Gastrocnemius medialis (tissue), 4 donors: ENCODE measurements around the gene ABCF2. TPM values are rescaled to one million over a fixed set of nuclear protein-coding genes. Genes with fewer than 3 reads are reported as not detected.
A peak's percentile ranks its signal among the peaks of the same experiment; 100 is the strongest.

Experiments
- ATAC-seq, 2 donors: fragments of 150-250 bp; one replicate each; pipeline ENCODE4 v1.9.1; 2016
- DNase-seq, 2 donors: peaks; one replicate each; pipeline ENCODE4 v3.0.0-alpha.2; 2019
- H3K27ac ChIP-seq, 4 donors: fragments of 200-600 bp; sonication (generic); 1 replicate in 1 of 4; 2 replicates in 3 of 4; pipeline ENCODE4 v1.5.1; 2016 to 2018; ENCODE audit warnings: mild to moderate bottlenecking in 2 of 4, moderate library complexity in 1 of 4
- H3K27me3 ChIP-seq, 3 donors: fragments of 200-600 bp; sonication (generic) in 2 of 3; 1 replicate in 1 of 3; 2 replicates in 2 of 3; pipeline versions ENCODE4 v1.5.1 to v1.6.0; 2016 to 2019; ENCODE audit warnings: mild to moderate bottlenecking in 1 of 3, moderate library complexity in 1 of 3
- H3K36me3 ChIP-seq, 2 donors: fragments of 200-600 bp; sonication (generic) in 1 of 2; one replicate each; pipeline ENCODE4 v1.5.1; 2017 to 2018
- H3K4me1 ChIP-seq, 2 donors: fragments of 200-600 bp; sonication (generic) in 1 of 2; one replicate each; pipeline ENCODE4 v1.5.1; 2016 to 2017; ENCODE audit warnings: mild to moderate bottlenecking in 2 of 2
- H3K4me3 ChIP-seq, 4 donors: fragments of 200-600 bp; sonication (generic) in 3 of 4; 1 replicate in 1 of 4; 2 replicates in 3 of 4; pipeline ENCODE4 v1.5.1; 2016 to 2019; ENCODE audit warnings: mild to moderate bottlenecking in 2 of 4
- H3K9me3 ChIP-seq, 3 donors: fragments of 200-600 bp; sonication (generic) in 2 of 3; 1 replicate in 1 of 3; 2 replicates in 2 of 3; pipeline ENCODE4 v1.5.1; 2016 to 2019
- POLR2A ChIP-seq, 2 donors: fragments of 450-650 bp; IDR thresholded peaks; one replicate each; pipeline ENCODE4 v1.6.1; 2017; ENCODE audit warnings: antibody characterized with exemption in 2 of 2, mild to moderate bottlenecking in 2 of 2, moderate library complexity in 2 of 2
- in situ Hi-C, 4 donors: fragments of 200-750 bp; cut with MboI; loops; one replicate each; pipeline versions ENCODE4 v1.15.0 to v1.8.0; 2017; ENCODE audit warnings: low sequenced_read_pairs in 4 of 4
- intact Hi-C: fragments of 100-400 bp; cut with DNase I; formaldehyde crosslinking; loops from one replicate; pipeline ENCODE4 v1.15.1; 2023; ENCODE audit warnings: low total_unique reads
- total RNA-seq, 4 donors: library from RNA; depleted of rRNA; stranded (reverse); fragments of >200 nt; gene quantifications; one replicate each; pipeline versions ENCODE4 v1.1.0 to v1.2.3, GENCODE V29; 2016
- TF ChIP-seq, protein P1 (sequence below), 5 experiments: fragments of 450-650 bp in 3 of 5; fragments of 200-600 bp in 2 of 5; sonication (generic) in 2 of 5; IDR thresholded peaks in 4 of 5; conservative IDR thresholded peaks in 1 of 5; 1 replicate in 4 of 5; 2 replicates in 1 of 5; pipeline ENCODE4 v1.5.1; 2016 to 2019; ENCODE audit warnings: antibody characterized with exemption in 5 of 5, mild to moderate bottlenecking in 3 of 5, moderate library complexity in 3 of 5

The ABCF2 gene
- total RNA-seq, 4 donors from 2014 or later: 73.3 to 119 (median 96.3) TPM

DNA sequence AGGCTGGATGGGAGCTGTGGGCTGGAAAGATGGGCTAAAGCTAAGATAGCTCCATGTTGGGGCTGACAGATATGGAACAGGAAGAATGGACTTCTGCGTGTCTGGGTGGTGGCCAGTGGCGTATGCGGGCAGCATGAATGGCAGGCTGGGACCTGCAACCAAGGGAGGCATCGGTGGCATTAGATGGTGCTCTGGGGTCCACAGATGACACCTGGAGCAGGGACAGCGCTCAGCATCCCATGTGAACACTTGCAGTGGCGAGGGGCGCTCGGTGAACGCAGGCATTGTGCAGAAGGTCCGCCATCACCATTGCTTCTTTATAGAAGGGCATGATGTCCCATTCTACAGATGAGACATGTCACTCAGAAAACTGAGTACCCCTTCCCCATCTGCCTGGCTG lies 42.5 kb upstream of the ABCF2 start:
- DNase-seq (no peak), ATAC-seq (no peak)
- Histone ChIP-seq H3K4me1 (peaks cover 0 to 9% of the 10 kb centered on the region in 2 donors), H3K27me3 (no peaks in the 10 kb centered on the region), H3K36me3 (no peaks in the 10 kb centered on the region), H3K27ac (no peak overlapping the region), H3K9me3 (no peaks in the 10 kb centered on the region), H3K4me3 (no peak overlapping the region)
- in situ Hi-C loops: no loop called here
- TF ChIP-seq, protein P1, sequence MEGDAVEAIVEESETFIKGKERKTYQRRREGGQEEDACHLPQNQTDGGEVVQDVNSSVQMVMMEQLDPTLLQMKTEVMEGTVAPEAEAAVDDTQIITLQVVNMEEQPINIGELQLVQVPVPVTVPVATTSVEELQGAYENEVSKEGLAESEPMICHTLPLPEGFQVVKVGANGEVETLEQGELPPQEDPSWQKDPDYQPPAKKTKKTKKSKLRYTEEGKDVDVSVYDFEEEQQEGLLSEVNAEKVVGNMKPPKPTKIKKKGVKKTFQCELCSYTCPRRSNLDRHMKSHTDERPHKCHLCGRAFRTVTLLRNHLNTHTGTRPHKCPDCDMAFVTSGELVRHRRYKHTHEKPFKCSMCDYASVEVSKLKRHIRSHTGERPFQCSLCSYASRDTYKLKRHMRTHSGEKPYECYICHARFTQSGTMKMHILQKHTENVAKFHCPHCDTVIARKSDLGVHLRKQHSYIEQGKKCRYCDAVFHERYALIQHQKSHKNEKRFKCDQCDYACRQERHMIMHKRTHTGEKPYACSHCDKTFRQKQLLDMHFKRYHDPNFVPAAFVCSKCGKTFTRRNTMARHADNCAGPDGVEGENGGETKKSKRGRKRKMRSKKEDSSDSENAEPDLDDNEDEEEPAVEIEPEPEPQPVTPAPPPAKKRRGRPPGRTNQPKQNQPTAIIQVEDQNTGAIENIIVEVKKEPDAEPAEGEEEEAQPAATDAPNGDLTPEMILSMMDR (IDR thresholded peaks at IDR 0.05 in 4 of 5, conservative IDR thresholded peaks at IDR 0.05 in 1 of 5): no peak
- TF ChIP-seq POLR2A (IDR thresholded peaks at IDR 0.05): no peak
- intact Hi-C loops: no loop called here

- H3K4me1 ChIP-seq: no peaks in the 10 kb centered on the region
- ATAC-seq (no peak), DNase-seq (no peak)
- H3K9me3 ChIP-seq: no peaks in the 10 kb centered on the region
- H3K36me3 ChIP-seq: no peaks in the 10 kb centered on the region
- H3K4me3 ChIP-seq: no peak overlapping the region
- intact Hi-C loops (no loop called here), in situ Hi-C loops (no loop called here)
- H3K27me3 ChIP-seq: peaks cover 0 to 33% (median 32%) of the 10 kb centered on the region in 3 donors
- H3K27ac ChIP-seq: no peak overlapping the region
- no peak for TF ChIP-seq POLR2A (IDR thresholded peaks at IDR 0.05)
- TF ChIP-seq, protein P1 (IDR thresholded peaks at IDR 0.05 in 4 of 5, conservative IDR thresholded peaks at IDR 0.05 in 1 of 5): no peak
Measured at GRCh38 chr7:151265351-151265931, 38.4 kb upstream of the ABCF2 start.

DNA sequence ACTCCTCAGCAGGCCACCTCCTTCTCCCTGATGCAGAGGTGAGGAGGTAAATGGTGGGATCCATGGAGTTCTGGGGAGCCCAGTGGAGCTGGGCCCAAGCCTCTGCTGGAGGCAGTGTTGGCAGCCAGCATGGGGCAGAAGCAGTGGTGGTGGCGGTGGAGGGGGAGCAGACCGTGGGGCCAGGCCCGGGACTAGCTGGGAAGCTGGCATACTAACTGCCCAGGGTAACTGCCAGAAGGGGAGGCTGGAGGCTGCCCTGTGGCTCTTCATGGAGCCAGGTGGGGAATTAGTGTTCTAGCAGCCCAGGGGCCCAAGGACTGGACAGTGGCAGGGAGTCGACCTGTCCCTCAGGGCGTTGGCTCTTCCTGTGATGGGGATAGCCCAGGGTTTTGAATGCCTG lies 37.6 kb upstream of the ABCF2 start:
- no peak overlapping the region for H3K4me3 ChIP-seq
- no peak for TF ChIP-seq POLR2A (IDR thresholded peaks at IDR 0.05)
- TF ChIP-seq, protein P1 (IDR thresholded peaks at IDR 0.05 in 4 of 5, conservative IDR thresholded peaks at IDR 0.05 in 1 of 5): no peak
- H3K27ac ChIP-seq: no peak overlapping the region
- in situ Hi-C loops (no loop called here), intact Hi-C loops (no loop called here)
- no peaks in the 10 kb centered on the region for H3K4me1 ChIP-seq
- H3K36me3 ChIP-seq: no peaks in the 10 kb centered on the region
- peaks cover 0 to 37% (median 34%) of the 10 kb centered on the region in 3 donors for H3K27me3 ChIP-seq
- no peak for ATAC-seq
- no peaks in the 10 kb centered on the region for H3K9me3 ChIP-seq
- DNase-seq: no peak

GRCh38 chr7:151261529-151261928 lies 34.5 kb upstream of the ABCF2 start:
- Histone ChIP-seq H3K9me3 (no peaks in the 10 kb centered on the region), H3K36me3 (no peaks in the 10 kb centered on the region), H3K27me3 (peaks cover 0 to 37% (median 34%) of the 10 kb centered on the region in 3 donors), H3K4me1 (peaks cover 0 to 4% of the 10 kb centered on the region in 2 donors), H3K27ac (no peak overlapping the region), H3K4me3 (no peak overlapping the region)
- ATAC-seq (no peak), DNase-seq (peak in 1 of 2 donors; percentile 8)
- no peak for TF ChIP-seq POLR2A (IDR thresholded peaks at IDR 0.05)
- TF ChIP-seq, protein P1 (IDR thresholded peaks at IDR 0.05 in 4 of 5, conservative IDR thresholded peaks at IDR 0.05 in 1 of 5): no peak
- in situ Hi-C loops (no loop called here), intact Hi-C loops (no loop called here)

DNA sequence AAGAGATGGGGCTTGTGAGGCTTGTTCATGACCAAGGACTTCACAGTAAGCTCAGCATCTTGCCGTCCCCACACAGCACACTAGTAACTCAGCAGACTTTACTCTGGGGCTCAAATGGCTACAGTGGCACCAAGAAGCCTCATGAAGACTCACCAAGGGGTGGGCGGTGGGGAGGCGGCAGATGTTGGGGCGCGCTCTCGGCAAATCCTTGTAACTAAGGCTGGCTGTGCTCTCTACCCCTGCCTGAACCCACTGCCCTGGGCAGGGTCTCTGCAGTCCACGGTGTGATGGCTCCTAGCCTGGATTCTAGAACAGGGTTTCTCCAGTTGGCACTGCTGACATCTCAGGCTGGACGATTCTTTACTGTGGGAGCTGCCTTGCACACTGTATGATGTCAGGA lies 33.9 kb upstream of the ABCF2 start:
- H3K36me3 ChIP-seq: no peaks in the 10 kb centered on the region
- TF ChIP-seq, protein P1 (IDR thresholded peaks at IDR 0.05 in 4 of 5, conservative IDR thresholded peaks at IDR 0.05 in 1 of 5): no peak
- no peak for TF ChIP-seq POLR2A (IDR thresholded peaks at IDR 0.05)
- DNase-seq (no peak), ATAC-seq (no peak)
- no peak overlapping the region for H3K27ac ChIP-seq
- H3K4me1 ChIP-seq: peaks cover 0 to 4% of the 10 kb centered on the region in 2 donors
- in situ Hi-C loops: no loop called here
- intact Hi-C loops: no loop called here
- H3K9me3 ChIP-seq: no peaks in the 10 kb centered on the region
- H3K4me3 ChIP-seq: no peak overlapping the region
- H3K27me3 ChIP-seq: peaks cover 0 to 37% (median 34%) of the 10 kb centered on the region in 3 donors
